ENCODE results near the gene NSUN4.
"Not testable (repeated sequence)": the region's sequence is repeated elsewhere in the genome, so short reads cannot be mapped to it uniquely, and the experiment has no call there.

NSUN4 gene

DNA sequence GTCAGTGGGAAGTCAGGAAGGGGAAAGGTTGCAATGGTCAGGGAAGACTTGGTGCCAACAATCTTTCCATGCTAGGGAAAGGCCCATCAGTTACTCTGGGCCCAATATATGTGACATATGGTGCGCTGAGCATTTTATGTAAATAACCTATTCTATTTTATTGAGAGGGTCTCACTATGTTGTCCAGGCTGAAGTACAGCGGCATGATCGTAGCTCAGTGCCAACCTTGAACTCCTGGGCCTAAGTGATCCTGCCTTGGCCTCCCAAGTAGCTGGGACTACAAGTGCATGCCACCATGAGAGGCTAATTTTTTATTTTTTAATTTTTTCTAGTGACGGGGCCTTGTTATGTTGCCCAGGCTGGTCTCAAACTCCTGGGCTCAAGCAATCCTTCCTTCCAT, 30.3 kb upstream of the NSUN4 start:
- no peak for DNase-seq (ENCODE audit: low spot score)
- TF ChIP-seq, protein P1, sequence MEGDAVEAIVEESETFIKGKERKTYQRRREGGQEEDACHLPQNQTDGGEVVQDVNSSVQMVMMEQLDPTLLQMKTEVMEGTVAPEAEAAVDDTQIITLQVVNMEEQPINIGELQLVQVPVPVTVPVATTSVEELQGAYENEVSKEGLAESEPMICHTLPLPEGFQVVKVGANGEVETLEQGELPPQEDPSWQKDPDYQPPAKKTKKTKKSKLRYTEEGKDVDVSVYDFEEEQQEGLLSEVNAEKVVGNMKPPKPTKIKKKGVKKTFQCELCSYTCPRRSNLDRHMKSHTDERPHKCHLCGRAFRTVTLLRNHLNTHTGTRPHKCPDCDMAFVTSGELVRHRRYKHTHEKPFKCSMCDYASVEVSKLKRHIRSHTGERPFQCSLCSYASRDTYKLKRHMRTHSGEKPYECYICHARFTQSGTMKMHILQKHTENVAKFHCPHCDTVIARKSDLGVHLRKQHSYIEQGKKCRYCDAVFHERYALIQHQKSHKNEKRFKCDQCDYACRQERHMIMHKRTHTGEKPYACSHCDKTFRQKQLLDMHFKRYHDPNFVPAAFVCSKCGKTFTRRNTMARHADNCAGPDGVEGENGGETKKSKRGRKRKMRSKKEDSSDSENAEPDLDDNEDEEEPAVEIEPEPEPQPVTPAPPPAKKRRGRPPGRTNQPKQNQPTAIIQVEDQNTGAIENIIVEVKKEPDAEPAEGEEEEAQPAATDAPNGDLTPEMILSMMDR (IDR thresholded peaks at IDR 0.05; ENCODE audit: borderline replicate concordance, control extremely low read depth, extremely low read depth, insufficient read depth, missing control alignments), result no peak
- in situ Hi-C loops (cut with MboI; ENCODE audit: low sequenced_read_pairs, unreplicated experiment), result no loop called here

DNA sequence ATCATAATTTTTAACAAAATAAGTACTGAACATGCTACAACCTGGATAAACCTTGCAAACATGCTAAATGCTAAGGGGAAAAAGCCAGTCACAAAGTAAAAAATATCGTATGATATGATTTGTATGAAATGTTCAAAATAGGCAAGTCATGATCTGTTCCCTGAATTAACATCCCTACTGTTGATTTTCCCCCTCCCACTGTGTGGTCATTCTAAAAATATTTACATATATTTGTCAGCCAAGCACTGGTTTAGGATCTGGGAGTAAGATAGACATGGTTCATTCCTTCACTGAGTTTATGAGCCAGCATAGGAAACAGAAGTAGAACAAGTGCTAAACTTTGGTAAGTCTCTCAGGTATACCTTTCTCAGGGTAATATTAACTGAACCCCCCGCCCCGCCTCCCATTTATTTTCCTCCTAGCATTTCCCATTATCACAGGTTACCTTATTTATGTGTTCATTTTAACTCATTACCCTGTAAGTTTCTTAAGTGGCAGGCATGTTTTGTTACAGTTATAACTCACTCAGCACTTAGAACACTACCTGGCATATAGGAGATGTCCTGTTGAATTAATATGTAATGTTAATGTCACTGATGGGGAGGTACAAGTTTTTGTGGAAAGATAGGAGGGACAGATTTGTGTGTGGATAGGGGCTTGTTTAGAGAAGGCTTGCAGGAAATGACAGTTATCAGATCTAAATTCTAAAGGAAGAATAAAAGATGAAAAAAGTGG, 24.8 kb upstream of the NSUN4 start:
- in situ Hi-C loops (cut with MboI; ENCODE audit: low sequenced_read_pairs, unreplicated experiment), result no loop called here
- DNase-seq (ENCODE audit: low spot score), result no peak

DNA sequence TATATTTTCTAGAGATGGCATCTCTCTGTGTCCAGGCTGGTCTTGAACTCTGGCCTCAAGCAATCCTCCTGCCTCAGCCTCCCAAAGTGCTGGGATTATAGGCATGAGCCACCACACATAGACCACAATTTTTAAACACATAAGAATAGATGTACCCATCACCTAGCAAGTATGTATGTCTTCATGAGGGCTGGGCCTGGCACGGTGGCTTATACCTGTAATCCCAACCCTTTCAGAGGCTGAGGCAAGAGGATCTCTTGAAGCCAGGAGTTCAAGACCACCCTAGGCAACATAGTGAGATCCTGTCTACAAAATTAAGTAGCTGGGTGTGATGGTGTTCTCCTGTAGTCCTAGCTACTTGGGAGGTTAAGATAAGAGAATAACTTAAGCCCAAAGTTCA, 23.3 kb upstream of the NSUN4 start:
- TF ChIP-seq, protein P1 (IDR thresholded peaks at IDR 0.05; ENCODE audit: borderline replicate concordance, control extremely low read depth, extremely low read depth, insufficient read depth, missing control alignments), result no peak
- DNase-seq (ENCODE audit: low spot score), result no peak
- in situ Hi-C loops (cut with MboI; ENCODE audit: low sequenced_read_pairs, unreplicated experiment), result no loop called here

More for the DNA sequence above, 24.8 kb upstream of the NSUN4 start:
- TF ChIP-seq, protein P1 (IDR thresholded peaks at IDR 0.05; ENCODE audit: borderline replicate concordance, control extremely low read depth, extremely low read depth, insufficient read depth, missing control alignments), result no peak

DNA sequence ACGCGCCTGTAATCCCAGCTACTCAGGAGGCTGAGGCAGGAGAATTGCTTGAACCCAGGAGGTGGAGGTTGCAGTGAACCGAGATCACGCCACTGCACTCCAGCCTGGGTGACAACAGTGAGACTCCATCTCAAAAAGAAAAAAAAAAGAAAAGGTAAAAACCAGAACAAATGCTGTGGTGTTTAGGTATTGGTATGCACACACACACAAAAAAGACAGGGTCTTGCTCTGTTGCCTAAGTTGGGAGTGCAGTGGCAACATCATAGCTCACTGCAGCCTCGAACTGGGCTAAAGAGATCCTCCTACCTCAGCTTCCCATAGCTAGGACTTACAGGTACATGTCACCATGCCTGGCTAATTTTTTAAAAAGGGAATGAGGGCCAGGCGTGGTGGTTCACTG, 21.3 kb upstream of the NSUN4 start:
- in situ Hi-C loops (cut with MboI; ENCODE audit: low sequenced_read_pairs, unreplicated experiment); DNase-seq (ENCODE audit: low spot score): not testable (repeated sequence)

DNA sequence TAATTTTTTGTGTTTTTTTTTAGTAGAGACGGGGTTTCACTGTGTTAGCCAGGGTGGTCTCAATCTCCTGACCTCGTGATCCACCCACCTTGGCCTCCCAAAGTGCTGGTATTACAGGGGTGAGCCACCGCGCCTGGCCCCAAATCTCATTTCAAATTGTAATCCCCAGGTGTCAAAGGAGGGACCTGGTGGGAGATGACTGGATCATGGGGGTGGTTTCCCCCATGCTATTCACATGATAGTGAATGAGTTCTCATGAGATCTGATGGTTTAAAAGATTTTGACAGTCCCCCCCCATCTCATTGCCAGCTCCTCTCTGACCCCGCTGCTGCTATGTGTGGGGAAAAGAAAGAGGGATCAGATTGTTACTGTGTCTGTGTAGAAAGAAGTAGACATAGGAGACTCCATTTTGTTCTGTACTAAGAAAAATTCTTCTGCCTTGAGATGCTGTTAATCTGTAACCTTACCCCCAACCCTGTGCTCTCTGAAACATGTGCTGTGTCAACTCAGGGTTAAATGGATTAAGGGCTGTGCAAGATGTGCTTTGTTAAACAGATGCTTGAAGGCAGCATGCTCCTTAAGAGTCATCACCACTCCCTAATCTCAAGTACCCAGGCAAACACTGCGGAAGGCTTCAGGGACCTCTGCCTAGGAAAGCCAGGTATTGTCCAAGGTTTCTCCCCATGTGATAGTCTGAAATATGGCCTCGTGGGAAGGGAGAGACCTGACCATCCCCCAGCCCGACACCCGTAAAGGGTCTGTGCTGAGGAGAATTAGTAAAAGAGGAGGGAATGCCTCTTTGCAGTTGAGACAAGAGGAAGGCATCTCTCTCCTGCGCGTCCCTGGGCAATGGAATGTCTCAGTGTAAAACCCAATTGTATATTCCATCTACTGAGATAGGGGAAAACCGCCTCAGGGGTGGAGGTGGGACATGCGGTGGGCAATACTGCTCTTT, 20.4 kb upstream of the NSUN4 start:
- in situ Hi-C loops (cut with MboI; ENCODE audit: low sequenced_read_pairs, unreplicated experiment); DNase-seq (ENCODE audit: low spot score): not testable (repeated sequence)

DNA sequence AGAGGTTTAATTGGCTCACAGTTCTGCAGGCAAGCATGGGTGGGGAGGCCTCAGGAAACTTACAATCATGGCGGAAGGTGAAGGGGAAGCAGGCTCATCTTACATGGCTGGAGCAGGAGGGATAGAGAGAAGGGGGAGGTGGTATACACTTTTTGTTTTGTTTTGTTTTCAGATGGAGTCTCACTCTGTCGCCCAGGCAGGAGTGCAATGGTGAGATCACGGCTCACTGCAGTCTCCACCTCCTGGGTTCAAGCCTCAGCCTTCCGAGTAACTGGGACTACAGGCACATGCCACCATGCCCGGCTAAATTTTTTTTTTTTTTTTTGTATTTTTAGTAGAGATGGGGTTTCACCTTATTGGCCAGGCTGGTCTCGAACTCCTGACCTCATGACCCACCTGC, 18.4 kb upstream of the NSUN4 start:
- DNase-seq (ENCODE audit: low spot score); in situ Hi-C loops (cut with MboI; ENCODE audit: low sequenced_read_pairs, unreplicated experiment): not testable (repeated sequence)

DNA sequence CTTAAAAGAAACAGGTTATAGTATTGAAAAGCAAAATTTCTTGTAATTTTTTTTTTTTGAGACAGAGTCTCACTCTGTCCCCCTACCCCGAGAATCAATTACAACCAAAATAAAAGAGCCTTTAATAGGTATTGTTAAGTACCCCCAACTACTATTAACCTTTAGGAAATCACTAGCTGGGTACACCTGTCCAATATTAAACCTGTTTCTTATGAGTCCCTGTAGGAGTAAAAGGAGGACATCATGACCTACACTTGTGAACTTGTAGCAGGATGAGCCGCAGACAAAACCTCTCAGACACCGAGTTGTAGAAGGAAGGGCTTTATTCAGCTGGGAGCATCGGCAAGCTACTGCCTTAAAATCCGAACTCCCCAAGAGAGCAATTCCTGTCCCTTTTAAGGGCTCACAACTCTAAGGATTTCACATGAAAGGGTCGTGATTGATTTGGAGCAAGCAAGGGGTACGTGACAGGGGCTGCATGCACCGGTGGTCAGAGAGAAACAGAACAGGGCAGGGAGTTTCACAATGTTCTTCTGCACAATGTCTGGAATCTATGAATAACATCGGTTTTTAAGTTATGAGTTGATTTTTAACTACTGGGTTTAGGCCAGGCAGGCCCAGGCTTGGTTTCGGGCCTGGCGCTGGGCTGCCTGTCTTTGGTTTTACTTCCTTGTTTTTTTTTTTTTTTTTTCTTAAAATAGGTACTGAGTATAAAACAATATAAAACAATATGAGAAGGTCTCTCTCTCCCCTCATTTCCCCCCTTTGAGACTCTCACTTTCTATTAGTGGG, 15.1 kb upstream of the NSUN4 start:
- in situ Hi-C loops (cut with MboI; ENCODE audit: low sequenced_read_pairs, unreplicated experiment); DNase-seq (ENCODE audit: low spot score): not testable (repeated sequence)

DNA sequence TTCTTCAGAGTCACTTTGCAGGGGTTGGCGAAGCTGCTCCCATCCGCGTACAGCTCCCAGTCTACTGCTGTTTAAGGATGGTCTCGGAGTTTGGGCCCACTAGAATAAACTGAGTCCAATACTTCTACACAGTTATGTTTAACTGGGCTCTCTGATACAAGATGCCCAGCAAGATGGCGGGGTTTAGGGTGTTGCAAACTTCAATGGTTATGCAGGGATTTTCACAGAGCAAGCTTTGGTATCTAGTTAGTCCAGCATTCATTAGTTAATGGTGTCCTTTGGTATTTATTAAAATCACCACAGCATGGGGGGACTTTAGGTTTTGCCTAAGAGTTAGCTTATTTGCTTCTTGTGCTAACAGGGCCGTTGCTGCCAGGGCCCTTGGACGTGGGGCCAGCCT, 12.4 kb upstream of the NSUN4 start:
- DNase-seq (ENCODE audit: low spot score); in situ Hi-C loops (cut with MboI; ENCODE audit: low sequenced_read_pairs, unreplicated experiment): not testable (repeated sequence)

DNA sequence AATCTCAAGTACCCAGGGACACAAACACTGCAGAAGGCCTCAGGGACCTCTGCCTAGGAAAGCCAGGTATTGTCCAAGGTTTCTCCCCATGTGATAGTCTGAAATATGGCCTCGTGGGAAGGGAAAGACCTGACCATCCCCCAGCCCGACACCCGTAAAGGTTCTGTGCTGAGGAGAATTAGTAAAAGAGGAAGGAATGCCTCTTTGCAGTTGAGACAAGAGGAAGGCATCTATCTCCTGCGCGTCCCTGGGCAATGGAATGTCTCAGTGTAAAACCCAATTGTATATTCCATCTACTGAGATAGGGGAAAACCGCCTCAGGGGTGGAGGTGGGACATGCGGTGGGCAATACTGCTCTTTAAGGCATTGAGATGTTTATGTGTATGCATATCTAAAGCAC, 10.8 kb upstream of the NSUN4 start:
- in situ Hi-C loops (cut with MboI; ENCODE audit: low sequenced_read_pairs, unreplicated experiment); DNase-seq (ENCODE audit: low spot score): not testable (repeated sequence)

DNA sequence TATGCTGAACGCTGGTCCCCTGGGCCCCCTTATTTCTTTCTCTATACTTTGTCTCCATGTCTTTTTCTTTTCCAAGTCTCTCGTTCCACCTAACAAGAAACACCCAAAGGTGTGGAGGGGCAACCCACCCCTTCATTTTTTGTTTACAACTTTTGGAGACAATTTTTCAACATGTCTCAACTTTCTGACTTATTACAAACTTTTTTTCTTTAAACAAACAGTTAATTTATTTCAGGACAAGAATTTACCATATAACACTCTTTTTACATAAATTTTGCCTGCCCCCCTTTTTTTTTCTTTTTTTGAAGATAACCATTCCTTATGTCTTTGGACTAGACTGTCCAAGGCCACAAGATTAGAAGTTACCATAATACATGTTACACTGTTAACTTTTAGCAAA, 10.2 kb upstream of the NSUN4 start:
- DNase-seq (ENCODE audit: low spot score), result not testable (repeated sequence)

DNA sequence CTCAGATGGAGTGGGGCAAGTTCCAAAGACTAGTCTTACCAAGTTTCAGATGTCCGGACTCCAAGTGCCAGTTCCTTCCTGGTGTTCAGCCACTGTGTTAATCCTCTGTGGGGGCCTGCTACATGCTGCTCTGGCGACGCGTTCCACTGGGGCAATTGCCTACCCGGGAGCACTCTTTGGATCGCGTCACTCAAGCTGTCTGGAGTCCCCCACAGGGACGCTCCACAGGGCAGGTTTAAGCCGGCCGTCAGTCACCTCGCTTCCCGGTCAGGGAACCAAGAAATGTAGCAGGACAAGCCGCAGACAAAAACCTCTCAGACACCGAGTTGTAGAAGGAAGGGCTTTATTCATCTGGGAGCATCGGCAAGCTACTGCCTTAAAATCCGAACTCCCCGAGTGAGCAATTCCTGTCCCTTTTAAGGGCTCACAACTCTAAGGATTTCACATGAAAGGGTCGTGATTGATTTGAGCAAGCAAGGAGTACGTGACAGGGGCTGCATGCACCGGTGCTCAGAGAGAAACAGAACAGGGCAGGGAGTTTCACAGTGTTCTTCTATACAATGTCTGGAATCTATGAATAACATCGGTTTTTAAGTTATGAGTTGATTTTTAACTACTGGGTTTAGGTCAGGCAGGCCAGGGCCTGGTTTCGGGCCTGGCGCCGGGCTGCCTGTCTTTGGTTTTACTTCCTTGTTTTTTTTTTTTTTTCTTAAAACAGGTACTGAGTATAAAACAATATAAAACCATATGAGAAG, 8.6 kb upstream of the NSUN4 start:
- DNase-seq (ENCODE audit: low spot score); in situ Hi-C loops (cut with MboI; ENCODE audit: low sequenced_read_pairs, unreplicated experiment): not testable (repeated sequence)

More for the DNA sequence above, 10.2 kb upstream of the NSUN4 start:
- in situ Hi-C loops (cut with MboI; ENCODE audit: low sequenced_read_pairs, unreplicated experiment), result not testable (repeated sequence)

All from GM13976 (cell line).